ENCODE measurements around the gene TMCC3.

GRCh38 chr12:94648578-94648977, 1.8 kb downstream of the TMCC3 start:
- TF ChIP-seq YY1 (IDR thresholded peaks at IDR 0.05): no peak
- TF ChIP-seq CTCF (IDR thresholded peaks at IDR 0.05; ENCODE audit: low read depth, low read length, missing input control): no peak
- no peak for TF ChIP-seq NR2F2 (IDR thresholded peaks at IDR 0.05)
- no peak for TF ChIP-seq ZBTB33 (IDR thresholded peaks at IDR 0.05)
- TF ChIP-seq MAX (IDR thresholded peaks at IDR 0.05): no peak
- TF ChIP-seq SP1 (IDR thresholded peaks at IDR 0.05): no peak
- TF ChIP-seq ATF3 (IDR thresholded peaks at IDR 0.05): no peak
- TF ChIP-seq REST (IDR thresholded peaks at IDR 0.05): no peak
- TF ChIP-seq JUND (IDR thresholded peaks at IDR 0.05): no peak
- no peak for TF ChIP-seq TAF1 (conservative IDR thresholded peaks at IDR 0.05)
- no peak for TF ChIP-seq HNF4A (conservative IDR thresholded peaks at IDR 0.05)
- no peak for TF ChIP-seq GABPA (IDR thresholded peaks at IDR 0.05 in 1 of 2, conservative IDR thresholded peaks at IDR 0.05 in 1 of 2)
- no peak for TF ChIP-seq RAD21 (IDR thresholded peaks at IDR 0.05)

Measured in liver (tissue), 3 donors.